PC-9 (cell line): ENCODE data around the gene CAPZB.

Source experiments
- EZH2 ChIP-seq: fragments of 200-600 bp; sonication (generic); IDR thresholded peaks from 2 replicates; pipeline ENCODE4 v1.8.0; 2017; ENCODE audit warnings: antibody characterized with exemption, low read depth
- TF ChIP-seq, protein P1 (sequence below): fragments of 200-600 bp; sonication (generic); conservative IDR thresholded peaks from 2 replicates; pipeline ENCODE4 v1.6.1; 2017; ENCODE audit warnings: mixed run types, antibody characterized with exemption, mild to moderate bottlenecking, moderate library complexity

DNA sequence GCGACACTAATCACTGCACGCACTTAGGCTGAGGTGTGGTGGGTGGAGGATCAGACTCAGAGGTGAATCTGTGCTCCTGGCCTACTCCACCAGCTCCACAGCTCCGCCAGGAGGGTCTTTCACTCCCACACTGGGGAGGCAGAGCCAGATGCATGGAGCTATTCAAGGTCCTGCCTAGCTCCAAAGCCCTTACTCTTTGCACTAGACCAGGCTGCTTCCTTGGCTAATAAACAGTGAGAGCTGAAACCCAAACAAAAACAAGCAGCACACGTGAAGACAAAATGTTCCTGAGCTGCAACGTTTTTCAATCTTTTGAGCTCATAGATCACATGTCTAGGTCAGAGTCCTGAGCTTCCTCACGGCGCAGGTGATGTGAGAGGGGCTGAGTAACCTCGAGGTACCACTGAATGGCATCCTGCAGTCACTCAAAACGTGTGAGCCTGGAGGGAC lies 19.2 kb downstream of the CAPZB start:
- no peak for TF ChIP-seq EZH2
- TF ChIP-seq, protein P1, sequence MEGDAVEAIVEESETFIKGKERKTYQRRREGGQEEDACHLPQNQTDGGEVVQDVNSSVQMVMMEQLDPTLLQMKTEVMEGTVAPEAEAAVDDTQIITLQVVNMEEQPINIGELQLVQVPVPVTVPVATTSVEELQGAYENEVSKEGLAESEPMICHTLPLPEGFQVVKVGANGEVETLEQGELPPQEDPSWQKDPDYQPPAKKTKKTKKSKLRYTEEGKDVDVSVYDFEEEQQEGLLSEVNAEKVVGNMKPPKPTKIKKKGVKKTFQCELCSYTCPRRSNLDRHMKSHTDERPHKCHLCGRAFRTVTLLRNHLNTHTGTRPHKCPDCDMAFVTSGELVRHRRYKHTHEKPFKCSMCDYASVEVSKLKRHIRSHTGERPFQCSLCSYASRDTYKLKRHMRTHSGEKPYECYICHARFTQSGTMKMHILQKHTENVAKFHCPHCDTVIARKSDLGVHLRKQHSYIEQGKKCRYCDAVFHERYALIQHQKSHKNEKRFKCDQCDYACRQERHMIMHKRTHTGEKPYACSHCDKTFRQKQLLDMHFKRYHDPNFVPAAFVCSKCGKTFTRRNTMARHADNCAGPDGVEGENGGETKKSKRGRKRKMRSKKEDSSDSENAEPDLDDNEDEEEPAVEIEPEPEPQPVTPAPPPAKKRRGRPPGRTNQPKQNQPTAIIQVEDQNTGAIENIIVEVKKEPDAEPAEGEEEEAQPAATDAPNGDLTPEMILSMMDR: no peak
